Measurements from ENCODE around the gene SLC4A2.
A peak's percentile ranks its signal among the peaks of the same experiment; 100 is the strongest.
"Not testable (repeated sequence)": the region's sequence is repeated elsewhere in the genome, so short reads cannot be mapped to it uniquely, and the experiment has no call there.

The SLC4A2 gene

GRCh38 chr7:151026771-151027727 is 32.3 kb upstream of the SLC4A2 start:
- not testable (repeated sequence) for DNase-seq

- not testable (repeated sequence) for DNase-seq
Measured at GRCh38 chr7:151027728-151028130, 31.7 kb upstream of the SLC4A2 start.

DNA sequence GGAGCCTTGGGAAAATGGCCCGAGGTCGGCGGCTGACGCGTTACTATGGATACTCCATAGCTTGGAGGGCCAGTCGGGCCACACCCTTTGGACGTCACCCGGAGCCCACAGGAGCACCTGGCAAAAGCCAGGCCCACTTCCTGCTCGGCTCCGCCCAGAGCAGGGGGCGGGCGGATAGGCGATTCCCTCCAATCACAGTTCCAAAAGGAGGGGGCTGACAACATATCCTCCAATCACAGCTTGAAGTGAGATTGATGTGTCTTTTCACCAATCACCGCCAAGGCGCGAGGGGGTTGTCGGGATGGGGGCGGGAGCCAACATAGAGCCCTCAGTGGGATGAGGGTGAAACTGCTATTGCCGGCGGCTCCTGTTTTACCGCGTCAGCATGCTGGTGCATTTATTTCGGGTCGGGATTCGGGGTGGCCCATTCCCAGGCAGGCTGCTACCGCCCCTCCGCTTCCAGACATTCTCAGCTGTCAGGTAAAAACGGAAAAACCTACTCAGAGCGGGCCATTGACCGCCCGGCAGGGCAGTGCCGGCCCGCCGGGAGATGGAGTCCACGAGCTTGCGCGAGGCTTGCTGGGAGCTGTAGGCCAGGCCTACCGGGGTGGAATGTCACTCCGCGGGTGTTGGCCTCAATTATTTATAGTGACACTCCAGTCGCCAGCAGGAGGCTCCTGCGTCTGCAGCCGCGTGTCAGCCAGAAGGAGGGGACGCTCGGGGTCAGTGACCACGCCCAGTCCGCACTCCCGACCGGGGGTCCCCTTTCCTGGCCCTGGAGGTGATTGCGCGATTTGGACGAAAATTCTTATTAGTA is 31.1 kb upstream of the SLC4A2 start, which contains the start of gene ABCB8:
Gene ABCB8 (plus strand): TSS at position 320 of the 817 bp plus-strand sequence. CDS start 66 bp downstream, at position 386.
- DNase-seq, result peak; percentile 97

DNA sequence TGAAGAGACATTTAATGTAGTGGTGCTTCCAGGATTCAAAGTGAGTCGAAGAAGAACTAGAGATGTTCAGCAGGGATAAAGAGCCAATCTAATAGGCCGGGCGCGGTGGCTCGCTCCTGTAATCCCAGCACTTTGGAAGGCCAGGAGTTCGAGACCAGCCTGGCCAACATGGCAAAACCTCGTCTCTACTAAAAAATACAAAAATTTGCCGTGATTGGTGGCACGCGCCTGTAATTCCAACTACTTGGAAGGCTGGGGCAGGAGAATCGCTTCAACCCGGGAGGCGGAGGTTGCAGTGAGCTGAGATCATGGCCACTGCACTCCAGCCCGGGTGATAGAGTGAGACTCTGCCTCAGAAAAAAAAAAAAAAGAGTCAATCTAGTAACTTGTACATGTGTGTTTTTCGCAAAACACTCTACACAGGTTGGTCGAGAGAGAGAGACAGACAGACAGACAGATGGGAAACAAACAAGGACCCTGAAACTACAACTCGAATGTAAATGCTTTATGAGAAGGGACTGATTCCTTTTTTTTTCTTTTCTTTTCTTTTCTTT is 30.4 kb upstream of the SLC4A2 start:
- DNase-seq, result no peak

- DNase-seq, result no peak
Measured at GRCh38 chr7:151031011-151031410, 28.4 kb upstream of the SLC4A2 start.

GRCh38 chr7:151032936-151033863 is 26.2 kb upstream of the SLC4A2 start:
- DNase-seq, result no peak

GRCh38 chr7:151033864-151034249 is 25.5 kb upstream of the SLC4A2 start:
- no peak for DNase-seq

GRCh38 chr7:151034312-151035025 is 24.9 kb upstream of the SLC4A2 start:
- DNase-seq, result no peak

DNA sequence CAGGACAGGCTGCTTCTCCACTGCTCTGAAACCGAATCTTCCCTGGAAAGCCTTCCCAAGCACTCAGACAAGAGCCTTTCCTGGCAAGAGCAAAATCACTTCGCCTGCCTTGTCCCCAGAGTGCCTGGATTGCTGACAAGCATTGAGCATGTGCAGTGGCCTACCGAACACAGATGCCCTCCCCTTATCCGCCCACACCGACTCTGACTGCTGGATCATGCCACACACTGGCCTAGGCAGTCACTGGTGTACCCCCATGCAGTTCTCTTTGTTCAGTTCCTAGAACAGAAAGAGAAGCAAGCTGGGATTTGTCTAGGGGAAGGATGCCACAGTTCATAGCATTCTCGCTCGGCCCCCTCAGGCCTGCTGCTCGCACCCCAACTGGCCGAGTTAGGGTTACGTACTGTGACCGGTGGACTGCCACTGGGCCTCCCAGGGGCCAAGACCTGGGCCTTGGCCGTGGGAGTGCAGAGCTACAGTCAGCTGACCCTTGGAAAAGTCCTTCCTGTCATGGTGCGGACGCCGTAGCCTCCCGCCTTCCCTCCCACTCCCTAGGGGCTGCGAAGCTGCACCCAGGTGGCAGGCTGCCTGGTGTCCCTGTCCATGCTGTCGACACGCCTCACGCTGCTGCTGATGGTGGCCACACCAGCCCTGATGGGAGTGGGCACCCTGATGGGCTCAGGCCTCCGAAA is 24.2 kb upstream of the SLC4A2 start:
- DNase-seq, result no peak

- DNase-seq, result no peak
Measured at GRCh38 chr7:151035902-151036301, 23.5 kb upstream of the SLC4A2 start.

DNA sequence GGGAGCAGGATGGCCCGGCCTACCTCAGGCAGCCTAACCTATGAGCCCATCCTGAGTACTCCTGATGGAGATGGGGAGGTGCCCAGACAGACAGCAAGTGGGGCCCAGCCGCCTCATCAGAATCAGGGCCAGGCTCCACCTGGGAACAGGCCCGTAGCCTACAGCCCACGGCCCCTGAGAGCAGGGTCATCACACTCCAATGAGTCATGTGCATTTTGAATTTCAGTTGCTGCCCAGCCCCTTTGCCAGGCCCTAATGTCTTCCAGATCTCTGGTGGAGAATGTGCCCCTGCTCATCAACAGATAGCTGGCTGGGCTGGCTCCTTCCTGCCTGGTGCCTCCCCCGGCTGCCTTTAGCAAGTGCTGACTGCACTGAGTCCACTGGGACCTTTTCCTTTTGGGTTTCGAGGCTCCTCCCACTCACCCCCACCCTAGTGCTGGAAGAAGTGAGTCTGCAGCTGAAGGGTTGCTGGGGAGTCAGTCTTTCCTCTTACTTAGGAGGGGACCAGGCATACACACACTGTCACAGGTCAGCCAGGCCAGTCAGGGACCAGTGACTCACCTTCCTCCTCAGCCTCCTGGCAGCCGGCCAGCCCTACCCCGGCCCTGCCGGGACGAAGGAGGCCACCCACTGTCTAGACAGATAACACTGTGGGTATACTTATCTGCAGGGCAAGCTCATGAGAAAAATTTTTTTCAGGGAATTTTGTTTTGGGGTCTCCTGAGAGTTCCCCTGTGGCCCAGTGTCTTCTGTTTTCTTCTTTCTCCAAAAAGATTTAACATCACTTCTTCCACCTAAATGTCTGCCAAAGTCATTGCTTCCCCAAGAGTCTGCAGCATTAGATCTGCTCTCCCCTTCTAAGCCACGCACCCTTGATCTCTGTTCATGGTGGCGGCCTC is 20.2 kb upstream of the SLC4A2 start:
- DNase-seq, result no peak

GRCh38 chr7:151039850-151040548 is 19.4 kb upstream of the SLC4A2 start:
- no peak for DNase-seq

- DNase-seq, result no peak
Measured at GRCh38 chr7:151040616-151041375, 18.6 kb upstream of the SLC4A2 start.

DNA sequence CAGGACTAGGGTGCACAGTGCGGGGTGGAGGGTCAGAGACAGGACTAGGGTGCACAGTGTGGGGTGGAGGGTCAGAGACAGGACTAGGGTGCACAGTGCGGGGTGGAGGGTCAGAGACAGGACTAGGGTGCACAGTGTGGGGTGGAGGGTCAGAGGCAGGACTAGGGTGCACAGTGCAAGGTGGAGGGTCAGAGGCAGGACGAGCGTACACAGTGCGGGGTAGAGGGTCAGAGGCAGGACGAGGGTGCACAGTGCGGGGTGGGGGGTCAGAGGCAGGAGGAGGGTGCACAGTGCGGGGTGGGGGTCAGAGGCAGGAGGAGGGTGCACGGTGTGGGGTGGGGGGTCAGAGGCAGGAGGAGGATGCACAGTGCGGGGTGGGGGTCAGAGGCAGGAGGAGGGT is 15.9 kb upstream of the SLC4A2 start:
- not testable (repeated sequence) for DNase-seq

GRCh38 chr7:151043959-151044358 is 15.4 kb upstream of the SLC4A2 start:
- DNase-seq, result no peak

- DNase-seq, result no peak
Measured at GRCh38 chr7:151045262-151045661, 14.1 kb upstream of the SLC4A2 start.

DNA sequence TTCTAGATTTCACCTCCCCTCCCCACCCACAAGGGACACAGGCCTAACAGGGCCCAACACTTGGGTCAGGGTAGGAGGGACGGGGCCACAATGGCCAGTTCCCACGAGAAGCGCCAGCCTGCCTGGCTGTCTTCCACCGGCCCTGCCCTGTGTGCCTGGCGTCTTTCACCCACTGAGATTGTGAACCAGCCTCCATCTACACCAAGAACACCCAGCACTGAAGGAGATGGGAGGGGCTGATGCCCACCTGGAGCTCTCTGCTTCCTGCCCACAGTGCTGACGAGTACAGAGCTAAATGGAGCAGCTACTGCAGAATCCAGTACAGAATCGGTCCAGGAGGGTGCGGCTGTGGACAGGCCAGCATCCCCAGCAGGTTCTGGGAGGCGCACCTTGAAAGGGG is 13.4 kb upstream of the SLC4A2 start:
- DNase-seq, result no peak
